Left renal cortex interstitium (tissue), 4 donors: ENCODE results near the gene UBE2G2. TPM values are rescaled to one million over a fixed set of nuclear protein-coding genes. Genes with fewer than 3 reads are reported as not detected.

Experiments used
- DNase-seq, 4 donors: peaks; one replicate each; pipeline ENCODE4 v3.0.0-alpha.2; 2013; ENCODE audit warnings: low read depth in 4 of 4, low spot score in 2 of 4, missing footprints in 1 of 4
- polyA plus RNA-seq, 4 donors: library from polyadenylated mRNA; unstranded; fragments of 120-200 nt; gene quantifications; one replicate each; pipeline ENCODE4 v1.2.1, GENCODE V29; 2013; ENCODE audit not compliant: insufficient read length in 4 of 4

Gene UBE2G2
- polyA plus RNA-seq, 4 donors = 66.0 to 141 (median 107) TPM

GRCh38 chr21:44766818-44767354 lies 34.7 kb downstream of the UBE2G2 start:
- no peak for DNase-seq

GRCh38 chr21:44766014-44766817 lies 35.4 kb downstream of the UBE2G2 start:
- DNase-seq = no peak

DNA sequence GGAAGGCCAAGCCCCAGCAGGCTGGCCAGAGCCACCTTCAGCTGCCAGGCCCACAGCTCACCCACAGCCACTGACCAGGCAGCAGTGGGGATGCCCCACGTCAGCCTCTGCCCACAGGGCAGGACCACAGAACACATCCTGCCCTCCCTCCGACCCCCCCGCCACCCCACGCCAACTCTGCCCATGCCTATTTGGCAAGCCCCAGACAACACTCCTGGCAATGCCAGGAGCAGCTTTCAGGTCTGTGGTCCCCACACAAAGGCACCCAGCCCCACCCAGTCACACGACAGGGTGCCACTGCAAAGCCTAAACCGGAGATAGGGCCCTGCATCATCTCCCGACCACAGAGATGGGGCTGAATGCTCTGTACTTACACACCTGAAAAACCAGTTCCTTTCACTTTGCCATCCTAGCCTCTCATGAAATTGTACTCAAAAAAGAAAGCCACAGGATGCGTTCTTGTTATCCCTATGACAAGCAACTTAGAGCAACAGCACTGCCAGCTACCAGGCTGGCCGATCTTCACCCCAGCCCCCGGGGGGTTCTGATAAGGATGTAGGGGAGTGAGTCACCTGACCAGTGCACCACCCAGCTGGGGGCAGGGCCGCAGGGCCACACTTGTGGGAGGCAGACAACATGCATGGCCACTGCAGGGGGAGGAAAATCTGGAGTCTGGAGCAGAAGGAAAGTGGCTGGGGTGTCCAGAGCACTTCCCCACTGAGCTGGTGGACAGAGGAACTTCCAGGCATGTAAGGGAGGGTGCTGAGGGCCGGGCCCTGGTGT lies 36.2 kb downstream of the UBE2G2 start:
- DNase-seq = no peak

DNA sequence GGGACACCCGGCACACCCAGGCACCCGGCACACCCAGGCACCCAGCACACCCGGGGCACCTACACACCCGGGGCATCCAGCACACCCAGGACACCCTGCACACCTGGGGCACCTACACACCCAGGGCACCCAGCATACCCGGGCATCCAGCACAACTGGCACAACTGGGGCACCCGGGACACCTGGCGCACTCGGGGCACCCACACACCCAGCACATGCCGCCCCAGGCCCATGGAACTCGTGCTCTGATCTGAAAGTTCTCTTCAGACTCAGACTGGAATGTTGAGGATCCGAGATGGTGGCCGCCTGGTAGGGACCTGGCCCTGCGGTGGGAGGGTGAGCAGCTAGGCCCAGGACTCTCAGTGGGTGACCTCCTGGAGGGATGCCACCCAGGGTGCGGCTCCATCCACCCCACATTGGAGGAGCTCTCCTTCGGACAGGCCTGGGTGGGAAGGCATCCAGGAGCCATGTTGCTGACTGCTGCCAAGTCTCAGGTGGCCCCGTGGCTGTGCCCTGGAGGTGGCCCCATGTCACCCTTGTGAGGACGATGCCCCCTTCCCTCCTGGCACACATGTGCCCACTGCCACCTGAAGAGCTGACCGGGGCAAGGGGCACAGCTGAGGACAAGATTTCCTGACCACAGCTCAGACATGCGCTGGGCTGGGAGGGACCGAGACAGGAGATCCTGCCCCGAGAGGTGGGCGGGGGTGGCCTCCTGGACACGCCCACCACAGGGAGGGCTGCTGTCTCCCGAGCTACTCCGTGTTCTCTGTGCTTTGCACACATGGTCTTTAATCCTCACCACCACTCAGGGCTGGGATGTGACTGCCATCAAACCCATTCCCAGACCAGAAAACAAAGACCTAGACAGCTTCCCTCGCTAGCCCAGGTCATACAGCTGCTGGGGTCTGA lies 37.0 kb downstream of the UBE2G2 start:
- no peak for DNase-seq

DNA sequence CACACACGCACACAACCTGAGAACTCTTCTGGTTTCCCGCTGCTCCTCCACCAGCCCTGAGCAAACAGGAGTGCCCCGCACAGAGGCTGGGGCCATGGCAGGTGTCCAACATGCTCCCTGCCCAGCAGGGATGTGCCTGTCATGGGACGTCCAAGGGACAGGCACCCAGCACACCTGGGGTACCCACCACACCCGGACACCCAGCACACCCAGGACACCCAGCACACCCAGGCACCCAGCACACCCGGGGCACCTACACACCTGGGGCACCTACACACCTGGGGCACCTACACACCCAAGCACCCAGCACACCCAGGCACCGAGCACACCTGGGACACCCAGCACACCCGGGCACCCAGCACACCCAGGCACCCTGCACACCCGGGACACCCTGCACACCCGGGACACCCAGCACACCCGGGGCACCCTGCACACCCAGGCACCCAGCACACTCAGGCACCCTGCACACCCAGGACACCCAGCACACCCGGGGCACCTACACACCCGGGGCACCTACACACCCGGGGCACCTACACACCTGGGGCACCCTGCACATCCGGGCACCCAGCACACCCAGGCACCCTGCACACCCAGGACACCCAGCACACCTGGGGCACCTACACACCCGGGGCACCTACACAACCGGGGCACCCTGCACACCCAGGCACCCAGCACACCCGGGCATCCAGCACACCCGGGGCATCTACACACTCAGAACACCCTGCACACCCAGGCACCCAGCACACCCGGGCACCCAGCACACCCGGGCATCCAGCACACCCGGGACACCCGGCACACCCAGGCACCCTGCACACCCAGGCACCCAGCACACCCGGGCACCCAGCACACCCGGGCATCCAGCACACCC lies 37.9 kb downstream of the UBE2G2 start:
- DNase-seq = no peak

DNA sequence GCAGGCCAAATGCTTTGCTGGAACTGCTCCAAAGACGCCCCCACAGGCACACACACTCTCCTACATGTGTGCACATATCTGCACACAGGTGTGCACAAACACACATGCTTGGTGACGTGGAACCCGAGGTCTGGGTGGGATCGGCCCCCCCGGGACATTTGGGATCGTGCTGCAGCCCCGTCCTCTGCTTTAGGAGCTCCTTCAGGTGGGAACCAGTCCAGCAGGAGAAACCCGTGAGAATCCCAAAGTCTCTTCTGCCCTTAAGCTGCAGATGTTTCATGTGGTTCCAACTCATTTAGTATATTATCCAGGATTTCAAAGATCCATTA lies 38.6 kb downstream of the UBE2G2 start:
- DNase-seq = no peak

- no peak for DNase-seq
Observed at GRCh38 chr21:44762221-44763049, 39.2 kb downstream of the UBE2G2 start.

DNA sequence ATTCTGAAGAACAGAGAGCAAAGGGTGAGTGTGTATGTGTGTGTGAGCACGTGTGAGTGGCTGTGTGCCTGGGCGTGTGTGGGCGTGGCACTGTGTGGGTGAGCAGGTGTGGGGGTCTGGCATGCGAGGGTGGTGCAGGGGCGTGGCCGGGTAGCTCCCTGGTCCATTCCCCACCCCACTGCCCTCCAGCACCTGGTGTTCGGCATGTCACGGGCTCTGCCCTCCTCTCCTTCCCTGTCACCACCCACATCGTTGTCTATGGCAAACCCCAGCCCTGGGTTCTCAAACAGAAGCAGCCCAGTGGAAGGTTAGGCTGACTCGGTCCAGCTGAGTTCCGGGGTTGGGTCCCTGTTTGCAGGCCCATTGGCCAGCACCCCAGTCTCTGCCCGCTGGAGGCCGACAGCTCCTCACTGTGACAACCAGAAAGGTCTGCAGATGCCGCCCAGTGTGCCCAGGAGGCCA lies 39.8 kb downstream of the UBE2G2 start:
- DNase-seq = no peak

DNA sequence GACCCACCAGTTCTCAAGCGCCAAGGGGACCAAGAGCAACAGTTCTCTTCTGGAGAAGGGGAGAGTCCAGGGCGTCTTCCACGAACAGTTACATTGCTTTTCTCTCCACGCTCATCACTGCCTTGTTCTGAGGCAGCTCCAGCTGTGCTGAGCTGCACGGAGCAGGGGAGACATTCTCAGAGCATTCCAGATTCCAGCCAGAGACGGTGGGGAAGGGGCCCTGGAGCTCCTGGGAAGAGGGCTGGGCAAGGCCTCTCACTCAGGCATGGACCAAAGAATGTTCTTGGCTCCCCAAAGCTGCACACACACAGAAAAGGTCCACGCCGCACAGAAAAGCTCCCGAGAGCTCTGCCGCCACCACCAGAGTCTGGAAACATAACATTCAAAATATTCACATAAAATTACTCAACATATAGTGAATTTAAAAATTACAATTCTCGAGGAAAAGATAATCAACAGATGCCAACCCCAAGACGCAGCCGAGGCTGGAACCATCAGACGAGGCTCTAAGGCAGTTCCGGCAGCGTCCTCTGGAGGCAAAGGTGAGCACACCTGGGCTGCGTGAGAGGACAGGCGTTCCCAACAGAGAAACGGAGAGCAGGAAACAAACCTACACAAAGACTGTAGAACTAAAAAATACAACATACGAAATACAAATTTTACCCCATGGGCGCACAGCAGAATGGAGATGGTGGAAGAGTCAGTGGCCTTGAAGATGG lies 40.5 kb downstream of the UBE2G2 start:
- DNase-seq = no peak

- DNase-seq = no peak
Observed at GRCh38 chr21:44760376-44760775, 41.2 kb downstream of the UBE2G2 start.

GRCh38 chr21:44759628-44760285 lies 41.9 kb downstream of the UBE2G2 start:
- DNase-seq = no peak

- DNase-seq = no peak
Observed at GRCh38 chr21:44758781-44759627, 42.6 kb downstream of the UBE2G2 start.

GRCh38 chr21:44758141-44758561 lies 43.5 kb downstream of the UBE2G2 start:
- DNase-seq = no peak

DNA sequence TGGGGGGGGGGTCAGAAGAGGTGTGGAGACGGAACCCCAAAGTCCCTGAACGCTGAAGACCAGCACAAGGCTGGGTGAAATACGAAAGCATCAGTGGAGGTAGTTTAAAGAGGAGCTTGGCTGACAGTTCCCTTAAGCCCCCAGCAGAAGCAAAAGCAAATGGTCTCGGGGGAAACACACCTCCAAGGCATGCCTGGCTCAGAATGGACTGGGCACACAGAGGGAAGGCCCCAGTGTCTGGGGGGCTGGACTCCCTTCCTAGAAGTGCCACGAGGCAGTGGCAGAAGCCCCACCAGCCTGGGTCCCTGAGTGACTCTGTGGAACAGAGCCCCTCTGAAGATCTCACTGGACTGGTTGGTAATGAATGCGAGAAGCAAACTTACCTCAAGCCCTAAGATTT lies 43.9 kb downstream of the UBE2G2 start:
- DNase-seq = no peak

- no peak for DNase-seq
Observed at GRCh38 chr21:44756423-44757185, 45.0 kb downstream of the UBE2G2 start.

DNA sequence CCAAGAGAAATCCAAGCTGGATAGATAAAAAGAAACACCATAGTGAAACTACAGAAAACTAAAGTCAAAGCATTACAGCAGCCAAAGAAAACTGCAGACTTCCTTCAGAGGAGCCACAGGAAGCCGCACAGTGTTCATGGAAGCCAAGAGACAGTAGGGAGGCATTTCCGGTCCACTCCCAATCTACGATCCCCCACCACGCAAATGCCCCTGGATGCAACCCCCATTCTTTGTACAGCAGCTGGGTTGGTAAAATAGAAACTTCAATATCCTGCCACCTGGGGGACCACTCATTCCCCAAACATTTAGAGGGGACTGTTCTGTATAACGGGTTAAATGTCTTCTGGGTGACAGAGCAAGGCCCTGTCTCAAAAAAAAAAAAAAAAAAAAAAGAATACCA lies 46.4 kb downstream of the UBE2G2 start:
- no peak for DNase-seq
